GM18858 (cell line): ENCODE measurements around the gene SYCP2L.
A peak's percentile ranks its signal among the peaks of the same experiment; 100 is the strongest.
"Not testable (repeated sequence)": the region's sequence is repeated elsewhere in the genome, so short reads cannot be mapped to it uniquely, and the experiment has no call there.

Experiments used
- ATAC-seq: cut with Tn5 transposase; IDR thresholded peaks from one replicate; pipeline ENCODE4 v1.9.1; 2021; ENCODE audit not compliant: unreplicated experiment

SYCP2L gene

GRCh38 chr6:10954590-10955010 lies 67.7 kb downstream of the SYCP2L start:
- peak; percentile 74 for ATAC-seq

GRCh38 chr6:10956776-10957175 lies 69.9 kb downstream of the SYCP2L start:
- ATAC-seq = no peak

- no peak for ATAC-seq
Observed at GRCh38 chr6:10957414-10957886, 70.6 kb downstream of the SYCP2L start.

- ATAC-seq = no peak
Observed at GRCh38 chr6:10960171-10960570, 73.3 kb downstream of the SYCP2L start.

GRCh38 chr6:10961837-10962236 lies 75.0 kb downstream of the SYCP2L start:
- ATAC-seq = no peak

GRCh38 chr6:10962673-10963072 lies 75.8 kb downstream of the SYCP2L start:
- peak; percentile 52 for ATAC-seq

GRCh38 chr6:10963113-10963512 lies 76.3 kb downstream of the SYCP2L start:
- ATAC-seq = no peak

- peak; percentile 91 for ATAC-seq
Observed at GRCh38 chr6:10964684-10965083, 77.8 kb downstream of the SYCP2L start.

GRCh38 chr6:10968776-10969175 lies 81.9 kb downstream of the SYCP2L start:
- ATAC-seq = no peak

- no peak for ATAC-seq
Observed at GRCh38 chr6:10970731-10971130, 83.9 kb downstream of the SYCP2L start.

GRCh38 chr6:10972196-10972595 lies 85.3 kb downstream of the SYCP2L start:
- no peak for ATAC-seq

- no peak for ATAC-seq
Observed at GRCh38 chr6:10976571-10976970, 89.7 kb downstream of the SYCP2L start.

GRCh38 chr6:10977231-10977968 lies 90.5 kb downstream of the SYCP2L start:
- ATAC-seq = no peak

- no peak for ATAC-seq
Observed at GRCh38 chr6:10979603-10980002, 92.8 kb downstream of the SYCP2L start.

GRCh38 chr6:10981409-10981808 lies 94.6 kb downstream of the SYCP2L start:
- ATAC-seq = no peak

GRCh38 chr6:10984959-10985358 lies 98.1 kb downstream of the SYCP2L start:
- ATAC-seq = not testable (repeated sequence)

- no peak for ATAC-seq
Observed at GRCh38 chr6:10989587-10989986, 102.7 kb downstream of the SYCP2L start.

GRCh38 chr6:10991115-10991514 lies 104.3 kb downstream of the SYCP2L start:
- ATAC-seq = no peak

- ATAC-seq = no peak
Observed at GRCh38 chr6:10993896-10994295, 107.0 kb downstream of the SYCP2L start.

GRCh38 chr6:10995114-10995707 lies 108.4 kb downstream of the SYCP2L start:
- ATAC-seq = no peak

GRCh38 chr6:10999994-11000393 lies 113.1 kb downstream of the SYCP2L start:
- no peak for ATAC-seq

- ATAC-seq = no peak
Observed at GRCh38 chr6:11002176-11002575, 115.3 kb downstream of the SYCP2L start.

- ATAC-seq = not testable (repeated sequence)
Observed at GRCh38 chr6:11003297-11003696, 116.4 kb downstream of the SYCP2L start.
